Measurements from ENCODE around the gene ATG2A. TPM values are rescaled to one million over a fixed set of nuclear protein-coding genes. Genes with fewer than 3 reads are reported as not detected.

Gene ATG2A
- total and polyA plus RNA-seq, 10 donors: 14.3 to 57.3 (median 34.0) TPM

DNA sequence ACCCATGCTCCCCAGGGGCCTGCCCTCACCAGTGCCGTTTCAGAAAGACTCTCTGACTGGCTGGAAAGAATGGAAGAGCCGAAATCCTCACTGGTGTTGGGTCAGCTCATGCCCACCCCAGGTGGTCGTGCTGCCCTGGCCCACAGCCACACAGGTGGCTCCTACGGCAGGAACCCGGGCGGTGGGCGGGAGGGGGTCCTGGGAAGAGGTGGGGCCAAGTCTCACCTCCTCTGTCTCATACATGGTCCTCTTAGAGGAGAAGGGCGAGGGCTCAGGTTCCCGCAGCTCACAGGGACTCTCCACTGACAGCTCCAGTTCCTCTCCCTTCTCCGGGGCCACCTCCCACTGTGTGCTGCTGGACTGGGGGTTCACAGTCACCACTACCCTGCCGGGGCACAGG lies 8.2 kb downstream of the ATG2A start:
- H3K27ac ChIP-seq: no peak overlapping the region
- H3K4me1 ChIP-seq: no peaks in the 10 kb centered on the region
- H3K4me3 ChIP-seq: no peak overlapping the region
- peaks cover 9 to 100% (median 97%) of the 10 kb centered on the region in 6 donors for H3K36me3 ChIP-seq
- TF ChIP-seq POLR2AphosphoS5 (IDR thresholded peaks at IDR 0.05): no peak
- TF ChIP-seq, protein P1, sequence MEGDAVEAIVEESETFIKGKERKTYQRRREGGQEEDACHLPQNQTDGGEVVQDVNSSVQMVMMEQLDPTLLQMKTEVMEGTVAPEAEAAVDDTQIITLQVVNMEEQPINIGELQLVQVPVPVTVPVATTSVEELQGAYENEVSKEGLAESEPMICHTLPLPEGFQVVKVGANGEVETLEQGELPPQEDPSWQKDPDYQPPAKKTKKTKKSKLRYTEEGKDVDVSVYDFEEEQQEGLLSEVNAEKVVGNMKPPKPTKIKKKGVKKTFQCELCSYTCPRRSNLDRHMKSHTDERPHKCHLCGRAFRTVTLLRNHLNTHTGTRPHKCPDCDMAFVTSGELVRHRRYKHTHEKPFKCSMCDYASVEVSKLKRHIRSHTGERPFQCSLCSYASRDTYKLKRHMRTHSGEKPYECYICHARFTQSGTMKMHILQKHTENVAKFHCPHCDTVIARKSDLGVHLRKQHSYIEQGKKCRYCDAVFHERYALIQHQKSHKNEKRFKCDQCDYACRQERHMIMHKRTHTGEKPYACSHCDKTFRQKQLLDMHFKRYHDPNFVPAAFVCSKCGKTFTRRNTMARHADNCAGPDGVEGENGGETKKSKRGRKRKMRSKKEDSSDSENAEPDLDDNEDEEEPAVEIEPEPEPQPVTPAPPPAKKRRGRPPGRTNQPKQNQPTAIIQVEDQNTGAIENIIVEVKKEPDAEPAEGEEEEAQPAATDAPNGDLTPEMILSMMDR (IDR thresholded peaks at IDR 0.05 in 8 of 11, conservative IDR thresholded peaks at IDR 0.05 in 3 of 11): no peak
- TF ChIP-seq POLR2A (IDR thresholded peaks at IDR 0.05): no peak
- 89 to 98% (median 92%) methylated on average over 7 to 11 of the region's 11 CpGs for WGBS, 5 donors
- H3K27me3 ChIP-seq (replicated peaks in 1 of 7): no peaks in the 10 kb centered on the region
- no peaks in the 10 kb centered on the region for H3K9me3 ChIP-seq
- no peak for DNase-seq
- intact Hi-C loops (cut with DNase I; ENCODE audit: low total_unique reads): no loop called here

DNA sequence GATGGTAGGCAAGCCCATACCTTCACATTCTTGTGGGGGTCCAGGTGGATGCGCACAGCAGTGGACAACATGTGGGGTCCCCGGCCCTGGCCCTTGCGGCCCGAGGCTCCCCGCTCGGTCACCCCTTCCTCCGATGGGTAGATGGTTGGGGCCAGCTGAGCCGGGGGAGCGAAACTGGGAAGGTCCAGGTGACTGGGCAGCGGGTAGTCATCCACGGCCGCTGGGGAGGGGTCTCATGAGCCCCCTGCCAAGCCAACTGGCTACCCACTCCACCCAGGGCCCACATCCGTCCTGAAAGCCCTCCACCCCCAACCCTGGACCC lies 10.7 kb downstream of the ATG2A start:
- no peaks in the 10 kb centered on the region for H3K9me3 ChIP-seq

DNA sequence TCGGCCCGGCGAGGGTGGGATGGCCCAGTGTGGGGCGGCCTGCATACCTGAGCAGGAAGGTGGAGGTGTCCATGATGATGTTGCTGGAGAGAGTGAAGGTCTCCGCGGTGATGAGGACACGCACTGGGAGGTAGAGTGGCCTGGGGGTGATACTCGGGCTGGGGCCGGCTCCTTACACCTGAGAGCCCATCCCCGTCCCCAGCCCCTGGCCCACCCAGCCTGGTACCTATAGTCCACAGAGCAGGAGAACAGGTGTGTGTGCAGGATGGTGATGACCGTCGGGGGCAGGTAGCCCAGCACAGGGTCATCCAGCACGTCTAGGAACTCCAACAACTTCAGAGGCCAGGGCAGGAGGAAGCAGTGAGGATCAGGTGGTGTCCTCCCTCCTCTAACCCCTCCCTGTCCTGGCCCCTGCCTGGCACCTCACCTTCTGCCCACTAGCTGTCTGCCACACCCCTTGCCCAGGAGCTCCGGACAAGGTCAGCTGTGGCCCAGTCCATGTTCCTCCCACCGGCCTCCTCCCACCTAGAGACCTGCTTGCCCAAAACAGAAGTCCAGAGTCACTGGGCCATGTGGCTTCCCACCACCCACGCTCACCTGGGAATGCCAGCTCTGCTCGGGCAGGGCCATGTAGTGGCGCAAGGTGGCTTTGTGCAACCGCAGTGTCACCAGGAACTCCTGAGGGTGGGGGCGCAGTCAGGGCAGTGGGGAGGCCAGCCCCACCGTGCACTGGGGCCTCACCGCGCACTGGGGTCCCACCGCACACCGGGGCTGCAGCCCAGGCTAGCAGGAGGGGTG lies 11.3 kb downstream of the ATG2A start:
- no peak overlapping the region for H3K27ac ChIP-seq
- H3K9me3 ChIP-seq: no peaks in the 10 kb centered on the region
- H3K4me3 ChIP-seq: no peak overlapping the region
- H3K36me3 ChIP-seq: peaks cover 6 to 100% (median 97%) of the 10 kb centered on the region in 6 donors
- DNase-seq: peak; percentile 68
- H3K4me1 ChIP-seq: no peaks in the 10 kb centered on the region
- H3K27me3 ChIP-seq (replicated peaks in 1 of 7): no peaks in the 10 kb centered on the region
- intact Hi-C loops (cut with DNase I; ENCODE audit: low total_unique reads): no loop called here
- TF ChIP-seq POLR2A (IDR thresholded peaks at IDR 0.05) (no peak), POLR2AphosphoS5 (IDR thresholded peaks at IDR 0.05) (no peak)
- TF ChIP-seq, protein P1 (IDR thresholded peaks at IDR 0.05 in 8 of 11, conservative IDR thresholded peaks at IDR 0.05 in 3 of 11): no peak
- 93 to 98% (median 94%) methylated on average over 21 to 25 of the region's 25 CpGs for WGBS, 5 donors

More for the DNA sequence above, 10.7 kb downstream of the ATG2A start:
- no peaks in the 10 kb centered on the region for H3K27me3 ChIP-seq (replicated peaks in 1 of 7)
- 94 to 99% (median 96%) methylated on average over 10 to 13 of the region's 13 CpGs for WGBS, 5 donors
- intact Hi-C loops (cut with DNase I; ENCODE audit: low total_unique reads): no loop called here
- H3K4me3 ChIP-seq: no peak overlapping the region
- H3K4me1 ChIP-seq: no peaks in the 10 kb centered on the region
- H3K36me3 ChIP-seq: peaks cover 9 to 100% (median 97%) of the 10 kb centered on the region in 6 donors
- no peak for DNase-seq
- TF ChIP-seq POLR2A (IDR thresholded peaks at IDR 0.05) (no peak), POLR2AphosphoS5 (IDR thresholded peaks at IDR 0.05) (no peak)
- TF ChIP-seq, protein P1 (IDR thresholded peaks at IDR 0.05 in 8 of 11, conservative IDR thresholded peaks at IDR 0.05 in 3 of 11): no peak
- H3K27ac ChIP-seq: no peak overlapping the region

DNA sequence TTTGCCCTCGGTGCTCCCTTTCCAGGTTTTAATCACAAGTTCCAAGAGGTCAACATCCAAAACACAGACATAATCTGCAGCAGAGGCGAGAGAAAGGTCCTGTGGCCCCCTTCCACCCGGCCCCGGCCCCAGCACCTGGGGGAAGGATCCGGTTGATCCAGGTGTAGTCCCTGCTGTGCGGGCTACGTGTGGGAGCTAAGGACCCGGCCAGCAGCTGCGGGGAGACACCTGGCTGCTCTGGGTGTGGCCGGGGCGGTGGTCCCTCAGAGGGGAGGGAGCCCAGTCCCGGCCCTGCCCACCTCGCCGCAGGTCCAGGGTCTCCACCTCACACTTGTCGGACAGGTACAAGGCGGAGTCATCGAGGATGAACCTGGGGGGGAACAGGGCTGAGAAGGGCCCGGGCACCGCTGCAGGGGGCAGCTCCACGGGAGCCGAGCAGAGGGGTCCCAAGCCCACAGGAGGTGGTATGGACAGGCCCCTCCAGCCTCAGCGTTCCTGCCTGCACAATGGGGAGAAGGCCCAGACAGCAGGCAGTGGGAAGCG lies 13.6 kb downstream of the ATG2A start:
- intact Hi-C loops (cut with DNase I; ENCODE audit: low total_unique reads): no loop called here
- 94 to 98% (median 97%) methylated on average over 13 to 23 of the region's 23 CpGs for WGBS, 5 donors
- H3K36me3 ChIP-seq: peaks cover 4 to 100% (median 95%) of the 10 kb centered on the region in 6 donors
- H3K27me3 ChIP-seq (replicated peaks in 1 of 7): no peaks in the 10 kb centered on the region
- no peak overlapping the region for H3K4me3 ChIP-seq
- TF ChIP-seq, protein P1 (IDR thresholded peaks at IDR 0.05 in 8 of 11, conservative IDR thresholded peaks at IDR 0.05 in 3 of 11): no peak
- TF ChIP-seq POLR2AphosphoS5 (IDR thresholded peaks at IDR 0.05): no peak
- TF ChIP-seq POLR2A (IDR thresholded peaks at IDR 0.05): no peak
- H3K27ac ChIP-seq: no peak overlapping the region
- H3K9me3 ChIP-seq: no peaks in the 10 kb centered on the region
- peak; percentile 64 for DNase-seq
- peaks cover 0 to 3% (median 0%) of the 10 kb centered on the region in 6 donors for H3K4me1 ChIP-seq
